NT2/D1 (cell line): ENCODE data around the gene ABHD13.

ENCODE experiments used
- SUZ12 ChIP-seq: IDR thresholded peaks from 2 replicates; pipeline ENCODE4 v1.6.1; 2011; ENCODE audit not compliant: insufficient read length, insufficient read depth; ENCODE audit errors: extremely low read depth
- YY1 ChIP-seq: IDR thresholded peaks from 2 replicates; pipeline ENCODE4 v1.6.1; 2011; ENCODE audit not compliant: insufficient read length, insufficient read depth
- ZNF274 ChIP-seq: IDR thresholded peaks from 2 replicates; pipeline ENCODE4 v1.6.1; 2011; ENCODE audit warnings: mild to moderate bottlenecking, low read depth, low read length

GRCh38 chr13:108227651-108228272 lies 9.6 kb downstream of the ABHD13 start:
- TF ChIP-seq YY1: no peak
- no peak for TF ChIP-seq SUZ12
- TF ChIP-seq ZNF274: no peak
